Measurements from ENCODE around the gene HLCS. TPM values are rescaled to one million over a fixed set of nuclear protein-coding genes. Genes with fewer than 3 reads are reported as not detected.

The HLCS gene
- total RNA-seq, 1 experiment from 2014 or later: 12.7 TPM

GRCh38 chr21:36751383-36751782 lies 215.1 kb downstream of the HLCS start:
- Histone ChIP-seq H3K23ac (ENCODE audit: insufficient read length, low read depth, low read length) (no peak overlapping the region), H4K5ac (ENCODE audit: insufficient read length, low read depth, low read length) (peak overlapping the region; percentile 76), H3K9ac (ENCODE audit: extremely low read depth, insufficient read length, low read length) (peak overlapping the region; percentile 27), H2BK20ac (ENCODE audit: low read depth, low read length, poor library complexity, severe bottlenecking) (no peak overlapping the region), H2BK12ac (ENCODE audit: insufficient read length, low read depth, low read length) (peak overlapping the region; percentile 97), H4K8ac (replicated peaks; ENCODE audit: insufficient read length, low read depth, low read length) (no peak overlapping the region), H3K79me2 (ENCODE audit: insufficient read depth, low read length) (no peaks in the 10 kb centered on the region), H3T11ph (ENCODE audit: low read length) (peak overlapping the region; percentile 21), H3K79me1 (ENCODE audit: insufficient read depth, low read depth, low read length, poor library complexity, severe bottlenecking) (no peaks in the 10 kb centered on the region), H2AK5ac (ENCODE audit: insufficient read length, low read length) (no peak overlapping the region), H3K4me2 (ENCODE audit: insufficient read depth, insufficient read length, low read length) (no peak overlapping the region), H2BK15ac (ENCODE audit: low read depth, low read length) (no peak overlapping the region), H3K23me2 (ENCODE audit: insufficient read length, low read depth, low read length, poor library complexity, severe bottlenecking) (peaks cover 7% of the 10 kb centered on the region), H2BK120ac (ENCODE audit: low read depth, low read length, poor library complexity, severe bottlenecking) (no peak overlapping the region), H3K56ac (ENCODE audit: insufficient read length, low read depth, low read length) (no peak overlapping the region), H3K14ac (ENCODE audit: insufficient read depth, low read length) (peak overlapping the region; percentile 96; the same call in 1 of the 2 replicates), H3K18ac (ENCODE audit: insufficient read length, low read depth, low read length) (peak overlapping the region; percentile 97), H3K27ac (ENCODE audit: insufficient read length, low read depth, low read length) (no peak overlapping the region), H3K4ac (ENCODE audit: low read depth, low read length) (peak overlapping the region; percentile 42; the same call in 1 of the 2 replicates), H3K27me3 (ENCODE audit: insufficient read depth, low read length) (peaks cover 5% of the 10 kb centered on the region; the same call in 1 of the 2 replicates), H4K91ac (ENCODE audit: insufficient read length, low read depth, low read length) (peak overlapping the region; percentile 96), H2BK5ac (ENCODE audit: insufficient read length, low read length) (no peak overlapping the region), H3K4me1 (ENCODE audit: insufficient read depth, low read length) (peaks cover 18% of the 10 kb centered on the region; the same call in 1 of the 2 replicates), H2AFZ (ENCODE audit: low read length) (no peak overlapping the region), H4K20me1 (ENCODE audit: control insufficient read depth, insufficient read depth, insufficient read length) (no peaks in the 10 kb centered on the region), H3K9me3 (ENCODE audit: control insufficient read depth, low read depth, low read length) (no peaks in the 10 kb centered on the region)
- H3K4me3 Mint-ChIP-seq: peak overlapping the region in 1 of 2 experiments; percentile 35; a peak in 1 of 5 replicates
- DNase-seq: no peak
- H3K9me3 Mint-ChIP-seq: no peaks in the 10 kb centered on the region; a peak in 1 of 5 replicates
- peaks cover 23% of the 10 kb centered on the region for H3K27me3 Mint-ChIP-seq (ENCODE audit: low read depth)
- H3K4me1 Mint-ChIP-seq: peaks cover 61 to 64% of the 10 kb centered on the region in 2 experiments
- WGBS (ENCODE audit: extremely low coverage, insufficient read length, low lambda C conversion rate): no CpG with 5 or more reads among the region's 10 CpGs
- H3K36me3 Mint-ChIP-seq (ENCODE audit: insufficient read depth in 1 of 3, low read depth in 3 of 3): peaks cover 0 to 6% (median 2%) of the 10 kb centered on the region in 3 experiments; a peak in 3 of 7 replicates
- TF ChIP-seq CTCF (conservative IDR thresholded peaks at IDR 0.05): no peak
- peak overlapping the region; percentile 78 to 94 (median 82) for H3K27ac Mint-ChIP-seq

Data from H9 (cell line).